Esophagus mucosa (tissue), 1 donor: ENCODE measurements around the gene CELSR3. TPM values are rescaled to one million over a fixed set of nuclear protein-coding genes. Genes with fewer than 3 reads are reported as not detected.

Experiments used
- ATAC-seq: fragments of 200-7000 bp; cut with Tn5 transposase; one replicate; pipeline ENCODE4 v1.9.1; 2020
- total RNA-seq: library from RNA; stranded (reverse); gene quantifications from one replicate; pipeline ENCODE4 v1.2.4, GENCODE V29; 2023
- donor health status: DM: yes; HTN: yes; CAD: no.

The CELSR3 gene
- total RNA-seq, 1 donor from 2014 or later: 0.88 TPM

GRCh38 chr3:48633743-48634142 is 28.9 kb downstream of the CELSR3 start:
- ATAC-seq: no peak

GRCh38 chr3:48633256-48633655 is 29.4 kb downstream of the CELSR3 start:
- no peak for ATAC-seq

GRCh38 chr3:48631516-48632448 is 30.9 kb downstream of the CELSR3 start:
- ATAC-seq: no peak

- no peak for ATAC-seq
Observed at GRCh38 chr3:48630833-48631232, 31.9 kb downstream of the CELSR3 start.

GRCh38 chr3:48630407-48630806 is 32.3 kb downstream of the CELSR3 start:
- no peak for ATAC-seq

- no peak for ATAC-seq
Observed at GRCh38 chr3:48629894-48630293, 32.8 kb downstream of the CELSR3 start.

- ATAC-seq: no peak
Observed at GRCh38 chr3:48628277-48629017, 34.2 kb downstream of the CELSR3 start.

GRCh38 chr3:48625600-48625999 is 37.1 kb downstream of the CELSR3 start:
- no peak for ATAC-seq

- ATAC-seq: no peak
Observed at GRCh38 chr3:48624767-48625166, 37.9 kb downstream of the CELSR3 start.

- ATAC-seq: no peak
Observed at GRCh38 chr3:48623851-48624547, 38.7 kb downstream of the CELSR3 start.

GRCh38 chr3:48621461-48621869 is 41.2 kb downstream of the CELSR3 start, which contains the start of gene TMEM89:
TSS of gene TMEM89 (minus strand) at chr3:48621769. CDS start at chr3:48621756, 13 bp downstream.
- ATAC-seq: peak; percentile 18

- ATAC-seq: peak; percentile 36
Observed at GRCh38 chr3:48619541-48620524, 42.9 kb downstream of the CELSR3 start.

GRCh38 chr3:48617559-48617958 is 45.1 kb downstream of the CELSR3 start:
- ATAC-seq: no peak

GRCh38 chr3:48614044-48614443 is 48.6 kb downstream of the CELSR3 start:
- peak; percentile 62 for ATAC-seq

GRCh38 chr3:48612309-48612708 is 50.4 kb downstream of the CELSR3 start:
- no peak for ATAC-seq

- peak; percentile 98 for ATAC-seq
Observed at GRCh38 chr3:48609088-48610005, 53.3 kb downstream of the CELSR3 start, which contains the start of gene UQCRC1. TSS of gene UQCRC1 (minus strand) at chr3:48609646. CDS start at chr3:48609620, 26 bp downstream.

- no peak for ATAC-seq
Observed at GRCh38 chr3:48607519-48607918, 55.2 kb downstream of the CELSR3 start.

- no peak for ATAC-seq
Observed at GRCh38 chr3:48601622-48601994, 61.1 kb downstream of the CELSR3 start.

GRCh38 chr3:48600711-48601621 is 61.7 kb downstream of the CELSR3 start:
- ATAC-seq: no peak
